GM12892 (cell line): ENCODE results near the gene UNC5A.

Experiments used
- DNase-seq: peaks from one replicate; pipeline ENCODE4 v3.0.0; 2011; ENCODE audit not compliant: insufficient read length
- FAIRE-seq: peaks from 2 replicates; lab custom pipeline; 2011; peaks lifted over from hg19 to GRCh38; lab: Jason Lieb, UNC
- POLR2A ChIP-seq: IDR thresholded peaks from 2 replicates; pipeline ENCODE4 v1.6.1; 2011; ENCODE audit warnings: low read depth, low read length, control low read depth
- POLR2AphosphoS5 ChIP-seq: IDR thresholded peaks from 2 replicates; pipeline ENCODE4 v1.6.1; 2011; ENCODE audit warnings: low read depth, low read length, control low read depth
- TAF1 ChIP-seq: IDR thresholded peaks from 2 replicates; pipeline ENCODE4 v1.6.1; 2011; ENCODE audit warnings: low read depth, mild to moderate bottlenecking, control low read depth, low read length, borderline replicate concordance

The UNC5A gene

GRCh38 chr5:176883700-176884570 is 73.6 kb downstream of the UNC5A start:
- DNase-seq (no peak), FAIRE-seq (no peak)
- TF ChIP-seq TAF1 (no peak), POLR2A (no peak), POLR2AphosphoS5 (no peak)

GRCh38 chr5:176884571-176884890 is 74.2 kb downstream of the UNC5A start:
- no peak for TF ChIP-seq TAF1
- no peak for TF ChIP-seq POLR2AphosphoS5
- no peak for TF ChIP-seq POLR2A
- DNase-seq: no peak
- FAIRE-seq: no peak

DNA sequence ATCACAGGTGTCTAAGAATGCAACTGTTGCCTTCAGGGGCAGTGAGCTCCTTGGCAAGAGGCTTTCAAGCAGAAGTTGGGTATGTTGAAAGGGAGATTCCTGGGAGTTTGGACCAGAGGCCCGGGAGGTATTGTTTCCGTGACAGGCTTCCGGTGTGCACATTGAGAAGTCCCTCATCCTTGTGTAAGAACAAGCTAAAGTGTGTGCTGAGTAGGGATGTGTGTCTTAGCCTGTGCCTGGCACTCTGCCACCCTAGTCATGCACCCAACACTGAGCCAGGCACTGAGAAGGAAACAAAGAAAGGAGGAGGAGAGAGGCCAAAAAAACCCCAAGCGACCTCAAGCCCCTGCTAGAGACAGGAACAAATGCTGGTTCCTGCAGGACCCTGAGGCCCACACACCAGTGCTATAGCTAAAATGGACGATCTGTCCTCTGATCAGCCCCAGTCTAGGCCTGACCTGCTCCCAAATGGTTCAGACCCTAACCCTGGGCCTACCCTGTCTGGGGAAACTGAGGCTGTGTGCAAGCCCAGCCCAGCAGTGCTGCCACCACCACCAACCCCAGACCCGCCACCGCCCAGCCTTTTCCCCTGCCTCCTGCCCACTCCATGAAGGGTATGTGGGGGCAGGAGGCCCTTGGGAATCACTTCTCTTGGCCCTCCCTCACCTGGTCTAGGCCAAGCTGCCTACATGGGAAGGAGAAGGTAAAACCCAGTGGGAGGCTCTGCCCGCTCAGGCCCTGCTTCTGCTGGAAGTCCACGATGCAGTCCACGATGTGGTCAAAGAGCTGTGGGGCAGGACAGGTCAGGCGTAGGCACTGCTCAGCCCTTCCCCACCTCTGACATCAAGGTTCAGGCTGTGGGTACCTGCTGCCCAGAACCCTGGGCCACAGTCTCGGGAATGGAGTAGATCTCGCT is 76.2 kb downstream of the UNC5A start:
- FAIRE-seq (no peak), DNase-seq (no peak)
- no peak for TF ChIP-seq POLR2AphosphoS5
- no peak for TF ChIP-seq POLR2A
- TF ChIP-seq TAF1: no peak

DNA sequence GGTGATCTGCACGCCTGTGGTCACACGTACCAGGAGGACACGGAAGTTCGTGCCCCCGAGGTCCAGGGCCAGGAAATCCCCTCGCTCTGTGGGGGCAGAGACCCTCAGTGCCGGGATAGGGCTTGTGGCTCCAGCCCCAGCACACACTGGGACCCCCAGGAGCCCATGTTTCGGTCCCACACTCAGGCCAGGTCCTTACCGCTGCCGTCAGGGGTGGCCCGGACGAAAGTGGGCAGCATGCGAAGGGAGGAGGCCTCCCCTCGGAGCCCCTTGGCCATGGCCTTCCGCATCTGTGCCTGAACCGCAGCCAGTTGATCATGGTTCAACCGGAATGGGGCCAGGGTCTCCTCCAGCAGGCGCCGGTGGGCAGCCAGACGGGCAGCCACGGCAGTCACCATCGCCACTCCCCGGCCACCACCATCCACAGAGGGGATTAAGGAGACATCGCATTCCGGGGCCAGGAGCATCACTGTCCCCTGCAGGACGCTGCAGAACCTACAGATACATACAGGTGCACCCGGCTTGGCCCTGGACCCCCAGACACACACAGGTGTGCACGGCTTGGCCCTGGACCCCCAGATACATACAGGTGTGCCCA is 77.0 kb downstream of the UNC5A start:
- TF ChIP-seq POLR2A (no peak), POLR2AphosphoS5 (no peak), TAF1 (no peak)
- no peak for DNase-seq
- FAIRE-seq: no peak

DNA sequence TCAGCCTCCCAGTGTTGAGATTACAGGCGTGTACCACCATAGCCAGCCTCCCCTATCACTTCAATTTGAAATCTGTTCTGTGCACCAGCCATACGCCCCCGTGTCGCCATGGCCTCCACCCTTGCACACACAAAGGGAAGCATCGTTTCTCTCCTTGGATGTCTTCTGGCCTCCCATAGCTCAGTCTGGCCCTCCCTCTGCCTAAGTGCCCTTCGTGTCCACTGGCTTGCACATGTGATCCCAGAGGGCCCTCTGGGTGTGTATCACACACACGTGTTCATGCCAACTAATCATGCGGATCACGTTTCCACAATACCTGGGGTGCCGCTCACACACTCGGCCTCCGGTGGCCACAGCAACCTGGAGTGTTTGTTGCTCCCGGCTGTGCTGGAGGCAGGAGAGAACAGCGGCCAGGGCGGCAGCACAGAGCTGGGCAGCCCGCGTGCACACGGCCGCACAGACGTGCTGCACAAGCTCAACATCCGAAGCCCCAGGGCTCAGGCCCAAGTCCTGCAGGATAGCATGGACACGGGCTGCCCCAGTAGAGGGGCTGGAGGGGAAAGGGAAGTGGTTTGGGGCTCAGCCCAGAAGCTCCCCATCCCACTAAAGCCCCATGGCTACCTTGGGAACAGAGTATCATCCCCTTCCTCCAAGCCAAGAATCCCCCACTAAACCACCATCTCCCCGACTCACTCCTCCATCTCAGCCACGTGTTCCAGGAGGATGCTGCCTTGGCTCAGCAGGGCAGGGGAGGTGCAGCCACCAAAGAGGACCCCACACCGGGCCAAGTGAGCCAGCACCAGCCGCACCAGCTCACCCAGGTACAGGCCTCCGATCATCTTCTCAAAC is 77.9 kb downstream of the UNC5A start:
- TF ChIP-seq POLR2AphosphoS5: no peak
- no peak for TF ChIP-seq TAF1
- TF ChIP-seq POLR2A: no peak
- no peak for FAIRE-seq
- DNase-seq: no peak

- FAIRE-seq: no peak
- TF ChIP-seq POLR2A (no peak), POLR2AphosphoS5 (no peak), TAF1 (no peak)
- no peak for DNase-seq
Observed at GRCh38 chr5:176888865-176889165, 78.5 kb downstream of the UNC5A start.

DNA sequence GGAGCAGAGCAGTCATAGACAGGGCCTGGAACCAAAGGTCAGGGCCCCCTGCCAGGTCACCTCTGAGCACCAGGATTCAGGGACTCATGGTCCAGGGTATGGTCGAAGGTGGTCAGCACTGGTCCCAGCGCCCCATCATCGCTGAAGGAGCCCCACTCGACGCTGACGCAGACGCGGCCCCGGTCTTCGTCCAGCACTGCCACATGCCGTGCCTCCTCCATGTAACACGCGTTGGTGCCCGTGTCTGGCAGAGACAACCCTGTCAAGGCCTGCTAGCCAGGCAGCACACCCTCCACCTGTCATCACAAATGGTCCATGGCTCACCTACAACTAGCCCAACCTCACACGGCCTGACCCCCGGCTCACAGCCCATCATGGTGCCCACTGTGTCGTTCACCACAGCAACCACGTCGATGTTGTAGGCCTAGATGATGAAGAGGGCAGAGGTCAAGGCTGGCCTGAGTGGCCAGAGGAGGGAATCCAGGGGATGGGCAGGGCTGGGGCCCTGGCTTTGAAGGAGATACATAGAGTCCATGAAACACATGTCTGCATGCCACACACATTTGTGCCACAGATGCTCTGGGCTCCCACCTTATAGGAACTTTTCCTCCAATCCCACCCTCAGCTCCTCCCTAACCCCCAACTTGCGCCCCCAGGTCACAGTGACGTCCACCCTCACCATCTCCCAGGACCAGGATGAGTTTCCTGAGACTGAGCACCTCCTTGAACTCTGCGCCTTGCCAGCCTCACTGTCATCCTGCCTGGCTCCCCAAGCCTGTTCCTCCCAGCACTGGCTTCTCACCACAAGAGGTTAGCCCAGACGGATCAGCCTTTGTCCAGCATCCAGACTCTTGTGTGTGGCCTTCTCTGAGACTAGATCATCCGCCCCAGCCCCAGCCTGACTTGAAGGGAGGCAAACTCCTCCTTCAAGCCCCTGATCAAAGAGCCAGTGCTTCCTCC is 79.2 kb downstream of the UNC5A start:
- FAIRE-seq (no peak), DNase-seq (no peak)
- TF ChIP-seq POLR2AphosphoS5 (no peak), TAF1 (no peak), POLR2A (no peak)

DNA sequence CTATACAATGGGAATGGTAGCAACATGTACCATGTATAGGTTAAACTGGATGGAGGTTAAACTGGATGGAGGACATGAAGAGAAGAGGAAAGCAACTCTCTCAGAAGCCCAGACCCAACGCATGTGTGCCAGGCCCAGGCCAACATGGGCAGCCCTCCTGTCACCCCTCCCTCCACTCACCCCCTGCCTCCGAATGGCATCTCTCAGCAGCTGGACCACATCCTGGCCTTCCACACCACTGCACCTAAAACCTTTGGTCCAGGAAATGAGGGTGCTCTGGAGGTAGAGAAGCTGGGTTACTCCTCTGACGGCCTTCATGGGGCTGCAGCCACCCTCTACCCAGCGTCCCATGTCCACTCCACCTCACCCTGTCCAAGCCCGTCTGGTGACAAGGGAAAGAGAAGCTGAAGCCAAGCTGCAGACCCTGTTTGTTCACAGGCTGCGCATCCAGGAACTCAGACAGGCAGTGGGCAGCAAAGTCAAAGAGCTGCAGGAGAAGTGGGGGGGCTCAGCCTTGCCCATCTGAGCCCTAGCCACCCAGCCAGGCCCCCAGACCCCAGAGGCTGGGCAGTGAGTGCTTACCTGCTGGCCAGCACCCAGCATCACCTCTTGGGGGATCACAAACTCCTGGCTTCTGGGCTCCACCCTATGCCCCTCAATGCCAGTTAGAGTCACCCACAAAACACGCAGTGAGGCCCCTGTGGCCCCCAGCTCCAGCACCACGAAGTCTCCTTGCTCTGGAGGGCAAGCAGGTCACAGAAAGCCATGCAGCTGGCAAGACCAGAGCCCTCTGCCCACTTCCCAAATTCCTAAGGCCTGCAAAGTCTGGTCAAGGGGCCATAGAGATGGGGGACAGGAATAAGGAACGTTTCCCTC is 80.3 kb downstream of the UNC5A start:
- TF ChIP-seq POLR2A (no peak), POLR2AphosphoS5 (no peak), TAF1 (no peak)
- no peak for FAIRE-seq
- DNase-seq: no peak

GRCh38 chr5:176891331-176891958 is 81.1 kb downstream of the UNC5A start:
- FAIRE-seq: no peak
- TF ChIP-seq POLR2AphosphoS5 (no peak), POLR2A (no peak), TAF1 (no peak)
- no peak for DNase-seq
